Dendritic cell treated with granulocyte-macrophage colony-stimulating factor and Interleukin-4, amounts not matched to agents 40 ng/mL and 50 ng/mL, for 4 days (primary cell): ENCODE measurements around the gene CTBP2.
"Not testable (repeated sequence)": the region's sequence is repeated elsewhere in the genome, so short reads cannot be mapped to it uniquely, and the experiment has no call there.

Experiments used
- H3K27ac Mint-ChIP-seq: one replicate; pipeline ENCODE4 v1.8.0; 2022; ENCODE audit warnings: mild to moderate bottlenecking, mixed read lengths
- H3K27me3 Mint-ChIP-seq: one replicate; pipeline ENCODE4 v1.8.0; 2022; ENCODE audit warnings: mild to moderate bottlenecking, mixed read lengths
- H3K36me3 Mint-ChIP-seq: one replicate; pipeline ENCODE4 v1.8.0; 2022; ENCODE audit warnings: low read depth, mixed read lengths
- H3K4me1 Mint-ChIP-seq: one replicate; pipeline ENCODE4 v1.8.0; 2022; ENCODE audit warnings: low read depth, mixed read lengths
- H3K4me3 Mint-ChIP-seq: one replicate; pipeline ENCODE4 v1.8.0; 2022; ENCODE audit warnings: mild to moderate bottlenecking, moderate library complexity, mixed read lengths
- H3K9me3 Mint-ChIP-seq: one replicate; pipeline ENCODE4 v1.8.0; 2022; ENCODE audit warnings: mixed read lengths
- intact Hi-C: fragments of 100-400 bp; cut with micrococcal nuclease; formaldehyde crosslinking; loops from one replicate; pipeline ENCODE4 v1.15.0; 2022

The CTBP2 gene

GRCh38 chr10:124988753-124989152, 171.6 kb downstream of the CTBP2 start:
- Mint-ChIP-seq H3K36me3 (peaks cover 100% of the 10 kb centered on the region), H3K4me1 (peaks cover 15% of the 10 kb centered on the region)
- not testable (repeated sequence) for H3K27me3 Mint-ChIP-seq, H3K9me3 Mint-ChIP-seq, H3K27ac Mint-ChIP-seq, H3K4me3 Mint-ChIP-seq
- intact Hi-C loops, result loop anchor here (10.0 kb wide), 2 partner anchors 54 to 746 kb away; no protein-coding TSS in a partner anchor

- Mint-ChIP-seq H3K4me1 (peaks cover 24% of the 10 kb centered on the region), H3K36me3 (peaks cover 100% of the 10 kb centered on the region), H3K27me3 (no peaks in the 10 kb centered on the region), H3K4me3 (no peak overlapping the region), H3K27ac (no peak overlapping the region), H3K9me3 (no peaks in the 10 kb centered on the region)
- intact Hi-C loops, result loop anchor here (10.0 kb wide), 2 partner anchors 53 to 747 kb away; no protein-coding TSS in a partner anchor
These were observed 172.6 kb downstream of the CTBP2 start for GRCh38 chr10:124987788-124988187.

- Mint-ChIP-seq H3K36me3 (peaks cover 96% of the 10 kb centered on the region), H3K4me1 (peaks cover 26% of the 10 kb centered on the region), H3K4me3 (no peak overlapping the region), H3K27me3 (no peaks in the 10 kb centered on the region), H3K27ac (no peak overlapping the region), H3K9me3 (no peaks in the 10 kb centered on the region)
- intact Hi-C loops, result loop anchor here (10.0 kb wide), 2 partner anchors 50 to 750 kb away; no protein-coding TSS in a partner anchor
These were observed 175.2 kb downstream of the CTBP2 start for GRCh38 chr10:124985162-124985561.

- H3K27me3 Mint-ChIP-seq, result no peaks in the 10 kb centered on the region
- H3K27ac Mint-ChIP-seq, result peak overlapping the region; percentile 31
- intact Hi-C loops, result loop anchor here (10.0 kb wide), 2 partner anchors 50 to 750 kb away; no protein-coding TSS in a partner anchor
- H3K4me1 Mint-ChIP-seq, result peaks cover 25% of the 10 kb centered on the region
- no peak overlapping the region for H3K4me3 Mint-ChIP-seq
- no peaks in the 10 kb centered on the region for H3K9me3 Mint-ChIP-seq
- H3K36me3 Mint-ChIP-seq, result peaks cover 93% of the 10 kb centered on the region
These were observed 176.0 kb downstream of the CTBP2 start for GRCh38 chr10:124984376-124984775.

GRCh38 chr10:124983321-124983720, 177.0 kb downstream of the CTBP2 start:
- no peak overlapping the region for H3K4me3 Mint-ChIP-seq
- H3K27ac Mint-ChIP-seq, result peak overlapping the region; percentile 31
- H3K27me3 Mint-ChIP-seq, result no peaks in the 10 kb centered on the region
- H3K9me3 Mint-ChIP-seq, result no peaks in the 10 kb centered on the region
- peaks cover 22% of the 10 kb centered on the region for H3K4me1 Mint-ChIP-seq
- intact Hi-C loops, result loop anchor here (10.0 kb wide), 2 partner anchors 49 to 751 kb away; no protein-coding TSS in a partner anchor
- H3K36me3 Mint-ChIP-seq, result peaks cover 82% of the 10 kb centered on the region

- Mint-ChIP-seq H3K27ac (no peak overlapping the region), H3K9me3 (no peaks in the 10 kb centered on the region), H3K4me1 (peaks cover 22% of the 10 kb centered on the region), H3K4me3 (no peak overlapping the region), H3K36me3 (peaks cover 76% of the 10 kb centered on the region), H3K27me3 (no peaks in the 10 kb centered on the region)
- intact Hi-C loops, result no loop called here
These were observed 182.0 kb downstream of the CTBP2 start for GRCh38 chr10:124978376-124978725.

- Mint-ChIP-seq H3K9me3 (no peaks in the 10 kb centered on the region), H3K27ac (no peak overlapping the region)
- intact Hi-C loops, result no loop called here
These were observed 182.6 kb downstream of the CTBP2 start for GRCh38 chr10:124977648-124978375.

GRCh38 chr10:124977161-124977560, 183.2 kb downstream of the CTBP2 start:
- peaks cover 14% of the 10 kb centered on the region for H3K4me1 Mint-ChIP-seq

More at GRCh38 chr10:124977648-124978375, 182.6 kb downstream of the CTBP2 start:
- Mint-ChIP-seq H3K36me3 (peaks cover 76% of the 10 kb centered on the region), H3K27me3 (no peaks in the 10 kb centered on the region), H3K4me3 (no peak overlapping the region), H3K4me1 (peaks cover 16% of the 10 kb centered on the region)

GRCh38 chr10:124975977-124976514, 184.3 kb downstream of the CTBP2 start:
- peaks cover 14% of the 10 kb centered on the region for H3K4me1 Mint-ChIP-seq
- H3K4me3 Mint-ChIP-seq, result no peak overlapping the region
- H3K36me3 Mint-ChIP-seq, result peaks cover 73% of the 10 kb centered on the region
- intact Hi-C loops, result no loop called here
- no peak overlapping the region for H3K27ac Mint-ChIP-seq
- H3K27me3 Mint-ChIP-seq, result no peaks in the 10 kb centered on the region
- H3K9me3 Mint-ChIP-seq, result no peaks in the 10 kb centered on the region

More at GRCh38 chr10:124977161-124977560, 183.2 kb downstream of the CTBP2 start:
- Mint-ChIP-seq H3K27me3 (no peaks in the 10 kb centered on the region), H3K4me3 (no peak overlapping the region), H3K9me3 (no peaks in the 10 kb centered on the region), H3K36me3 (peaks cover 77% of the 10 kb centered on the region), H3K27ac (no peak overlapping the region)
- intact Hi-C loops, result no loop called here

- H3K4me1 Mint-ChIP-seq, result peaks cover 21% of the 10 kb centered on the region
- intact Hi-C loops, result no loop called here
- H3K36me3 Mint-ChIP-seq, result peaks cover 77% of the 10 kb centered on the region
- H3K9me3 Mint-ChIP-seq, result no peaks in the 10 kb centered on the region
- no peaks in the 10 kb centered on the region for H3K27me3 Mint-ChIP-seq
- H3K4me3 Mint-ChIP-seq, result no peak overlapping the region
- H3K27ac Mint-ChIP-seq, result no peak overlapping the region
These were observed 186.2 kb downstream of the CTBP2 start for GRCh38 chr10:124974131-124974530.

- intact Hi-C loops, result no loop called here
- no peaks in the 10 kb centered on the region for H3K9me3 Mint-ChIP-seq
- H3K27ac Mint-ChIP-seq, result no peak overlapping the region
- no peak overlapping the region for H3K4me3 Mint-ChIP-seq
- H3K4me1 Mint-ChIP-seq, result peaks cover 15% of the 10 kb centered on the region
- H3K27me3 Mint-ChIP-seq, result no peaks in the 10 kb centered on the region
- peaks cover 87% of the 10 kb centered on the region for H3K36me3 Mint-ChIP-seq
These were observed 187.7 kb downstream of the CTBP2 start for GRCh38 chr10:124972637-124973036.

- Mint-ChIP-seq H3K9me3 (no peaks in the 10 kb centered on the region), H3K4me1 (peaks cover 15% of the 10 kb centered on the region), H3K27me3 (no peaks in the 10 kb centered on the region), H3K4me3 (no peak overlapping the region), H3K27ac (no peak overlapping the region), H3K36me3 (peaks cover 90% of the 10 kb centered on the region)
- intact Hi-C loops, result no loop called here
These were observed 189.1 kb downstream of the CTBP2 start for GRCh38 chr10:124971276-124971675.

GRCh38 chr10:124967255-124967654, 193.1 kb downstream of the CTBP2 start:
- Mint-ChIP-seq H3K9me3 (no peaks in the 10 kb centered on the region), H3K4me1 (peaks cover 12% of the 10 kb centered on the region), H3K4me3 (no peak overlapping the region), H3K27ac (peak overlapping the region; percentile 14), H3K27me3 (no peaks in the 10 kb centered on the region), H3K36me3 (peaks cover 64% of the 10 kb centered on the region)
- intact Hi-C loops, result no loop called here

- Mint-ChIP-seq H3K27me3 (no peaks in the 10 kb centered on the region), H3K36me3 (peaks cover 56% of the 10 kb centered on the region), H3K4me3 (no peak overlapping the region), H3K9me3 (no peaks in the 10 kb centered on the region), H3K27ac (no peak overlapping the region), H3K4me1 (peaks cover 12% of the 10 kb centered on the region)
- intact Hi-C loops, result no loop called here
These were observed 194.4 kb downstream of the CTBP2 start for GRCh38 chr10:124966008-124966407.
